WTC11 (cell line): ENCODE measurements around the gene FEM1C.

Source experiments
- TCF7 ChIP-seq: sonication (generic); formaldehyde crosslinking; IDR thresholded peaks from 2 replicates; pipeline ENCODE4 v1.8.0; 2022; ENCODE audit warnings: mild to moderate bottlenecking, low read depth, missing genetic modification reagents, moderate library complexity
- USF1 ChIP-seq: sonication (generic); formaldehyde crosslinking; IDR thresholded peaks from 2 replicates; pipeline ENCODE4 v1.8.0; 2022; ENCODE audit warnings: mild to moderate bottlenecking, missing genetic modification reagents
- TF ChIP-seq, protein P1 (sequence below): fragments of 200-600 bp; IDR thresholded peaks from 2 replicates; pipeline ENCODE4 v1.8.0; 2022; ENCODE audit warnings: antibody characterized with exemption

DNA sequence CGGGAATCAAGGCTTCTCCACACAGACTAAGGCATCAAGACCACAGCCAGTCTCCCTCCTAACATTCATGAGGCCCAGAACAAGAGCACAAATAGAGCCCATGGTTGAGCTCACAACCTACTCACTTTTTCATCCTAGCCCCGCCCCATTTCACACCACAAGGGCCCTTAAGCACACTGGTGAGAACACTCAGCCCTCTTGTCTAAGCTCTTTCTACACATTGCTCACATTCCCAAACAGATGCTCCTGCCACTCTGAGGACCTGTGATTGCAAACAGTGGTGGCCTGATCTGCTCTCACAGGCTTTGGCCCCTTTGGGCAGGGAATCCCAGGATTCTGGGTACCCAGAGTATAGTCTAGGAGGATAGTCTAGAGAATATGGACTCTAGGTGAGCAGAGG lies 54.0 kb downstream of the FEM1C start:
- TF ChIP-seq USF1 (CRISPR knock-in tag) (no peak), TCF7 (CRISPR knock-in tag) (no peak)
- TF ChIP-seq, protein P1, sequence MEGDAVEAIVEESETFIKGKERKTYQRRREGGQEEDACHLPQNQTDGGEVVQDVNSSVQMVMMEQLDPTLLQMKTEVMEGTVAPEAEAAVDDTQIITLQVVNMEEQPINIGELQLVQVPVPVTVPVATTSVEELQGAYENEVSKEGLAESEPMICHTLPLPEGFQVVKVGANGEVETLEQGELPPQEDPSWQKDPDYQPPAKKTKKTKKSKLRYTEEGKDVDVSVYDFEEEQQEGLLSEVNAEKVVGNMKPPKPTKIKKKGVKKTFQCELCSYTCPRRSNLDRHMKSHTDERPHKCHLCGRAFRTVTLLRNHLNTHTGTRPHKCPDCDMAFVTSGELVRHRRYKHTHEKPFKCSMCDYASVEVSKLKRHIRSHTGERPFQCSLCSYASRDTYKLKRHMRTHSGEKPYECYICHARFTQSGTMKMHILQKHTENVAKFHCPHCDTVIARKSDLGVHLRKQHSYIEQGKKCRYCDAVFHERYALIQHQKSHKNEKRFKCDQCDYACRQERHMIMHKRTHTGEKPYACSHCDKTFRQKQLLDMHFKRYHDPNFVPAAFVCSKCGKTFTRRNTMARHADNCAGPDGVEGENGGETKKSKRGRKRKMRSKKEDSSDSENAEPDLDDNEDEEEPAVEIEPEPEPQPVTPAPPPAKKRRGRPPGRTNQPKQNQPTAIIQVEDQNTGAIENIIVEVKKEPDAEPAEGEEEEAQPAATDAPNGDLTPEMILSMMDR, result no peak
